Epithelial cell of prostate (primary cell): ENCODE results near the gene TMEM256.

Experiments
- DNase-seq: peaks from one replicate; pipeline ENCODE4 v3.0.0-alpha.2; 2011; ENCODE audit warnings: low read depth, low spot score
- H3K27ac ChIP-seq: fragments of 450-650 bp; 2 replicates; pipeline ENCODE4 v1.5.1; 2017; ENCODE audit warnings: mild to moderate bottlenecking

Gene TMEM256

DNA sequence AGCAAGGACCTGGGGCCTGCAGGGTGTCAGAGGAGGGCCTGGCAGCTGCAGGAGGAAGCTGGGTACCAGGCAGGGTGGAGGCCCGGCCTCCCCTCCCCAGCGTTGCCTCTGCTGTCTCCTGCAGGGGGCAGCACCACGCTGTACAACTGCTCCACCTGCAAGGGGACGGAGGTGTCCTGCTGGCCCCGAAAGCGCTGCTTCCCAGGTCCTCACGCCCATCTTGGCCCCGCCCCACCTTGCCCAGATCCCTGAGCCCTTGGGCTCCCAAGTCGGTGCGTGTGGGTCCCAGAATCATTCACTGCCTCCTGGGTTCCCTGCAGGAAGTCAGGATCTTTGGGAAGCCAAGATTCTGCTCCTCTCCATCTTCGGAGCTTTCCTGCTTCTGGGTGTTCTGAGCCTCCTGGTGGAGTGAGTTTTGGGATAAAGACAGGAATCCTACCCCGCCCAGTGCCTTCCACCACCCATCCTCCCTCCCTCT lies 47.8 kb downstream of the TMEM256 start:
- DNase-seq = peak; percentile 61
- peak overlapping the region; percentile 100 for H3K27ac ChIP-seq

DNA sequence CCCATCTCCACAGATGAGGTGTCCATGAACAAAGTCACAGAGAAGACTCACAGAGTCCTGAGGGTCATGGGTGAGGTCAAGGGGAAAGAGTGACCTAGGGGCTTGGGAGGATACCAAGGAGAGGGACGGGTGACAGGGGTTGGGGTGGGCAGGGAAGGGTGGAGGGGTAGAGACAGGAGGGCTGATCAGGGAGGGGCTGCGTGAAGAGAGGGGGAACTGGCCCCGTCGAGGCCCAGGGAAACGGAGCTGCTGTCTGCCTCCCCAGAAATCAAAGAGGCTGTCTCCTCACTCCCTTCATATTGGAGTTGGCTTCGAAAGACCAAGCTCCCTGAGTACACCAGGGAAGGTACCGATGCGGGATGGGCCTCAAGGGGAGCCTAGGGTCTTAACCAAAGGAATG lies 48.3 kb downstream of the TMEM256 start:
- no peak for DNase-seq
- H3K27ac ChIP-seq = peak overlapping the region; percentile 100

DNA sequence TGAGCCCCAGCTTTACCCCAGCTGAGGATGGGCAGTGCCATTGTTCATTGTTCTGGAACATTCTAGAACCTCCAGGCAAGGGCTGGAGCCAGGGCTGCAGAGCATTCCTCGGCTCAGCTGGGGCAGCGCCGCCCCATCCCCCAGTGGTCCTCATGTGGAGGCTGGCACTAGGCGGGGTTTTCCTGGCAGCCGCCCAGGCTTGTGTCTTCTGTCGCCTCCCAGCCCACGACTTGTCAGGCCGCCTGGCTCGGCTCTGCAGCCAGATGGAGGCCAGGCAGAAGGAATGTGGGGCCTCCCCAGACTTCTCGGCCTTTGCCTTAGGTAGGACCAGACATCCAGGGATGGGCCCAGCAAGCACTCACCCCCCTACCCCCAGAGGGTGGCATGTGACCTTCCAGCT lies 48.8 kb downstream of the TMEM256 start, which contains the start of gene TMEM95:
TMEM95 (plus strand) TSS at position 104 of the 400 bp plus-strand sequence; CDS start at position 153, 49 bp downstream.
- peak within 1 kb of the TSS; percentile 100 for H3K27ac ChIP-seq
- DNase-seq = no peak

DNA sequence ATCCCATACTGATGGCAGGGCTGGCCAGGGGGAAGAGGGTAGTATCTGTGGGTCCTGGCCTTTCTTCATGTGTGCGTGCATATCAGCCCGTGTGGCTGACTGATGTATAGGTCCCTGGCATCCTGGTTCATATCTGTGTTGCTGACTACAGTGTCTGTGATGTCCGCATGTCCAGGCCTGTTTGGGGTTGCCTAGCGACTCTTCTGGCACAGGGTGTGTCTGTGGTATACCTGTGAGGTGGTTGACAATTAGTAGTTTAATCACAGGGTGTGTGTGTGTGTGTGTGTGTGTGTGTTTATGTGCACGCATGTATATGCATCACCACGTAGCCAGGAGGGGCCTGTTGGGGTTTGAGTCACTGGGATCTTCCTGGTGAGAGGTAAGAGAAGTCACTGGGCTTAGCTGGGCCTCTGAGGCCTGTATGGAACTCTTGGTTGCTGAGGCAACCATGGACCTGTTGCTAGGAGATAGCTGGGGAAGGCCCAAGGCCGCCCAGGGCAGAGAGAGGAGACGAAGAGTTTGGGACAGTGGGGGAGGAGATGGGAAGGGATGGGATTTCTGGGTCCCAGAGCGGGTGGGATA lies 49.5 kb downstream of the TMEM256 start:
- DNase-seq = peak; percentile 100
- H3K27ac ChIP-seq = peak overlapping the region; percentile 100
